GM12878 (cell line): ENCODE data around the gene TRANK1. TPM values are rescaled to one million over a fixed set of nuclear protein-coding genes. Genes with fewer than 3 reads are reported as not detected.

Source experiments
- ATAC-seq: fragments of 200-7000 bp; cut with Tn5 transposase; 3 replicates; pipeline ENCODE4 v1.9.1; 2020; ENCODE audit warnings: mild to moderate bottlenecking, moderate library complexity
- BruUV-seq: library from RNA; stranded (reverse); fragments of 400-500 nt; replicated peaks from 2 replicates; lab custom pipeline; 2021; lab: Mats Ljungman, UMichigan
- CTCF ChIA-PET: fragments of 300-600 bp; sonication (Branson Sonifier 250); formaldehyde crosslinking; extraction: SDS; loops from one replicate; lab custom pipeline; 2021; ENCODE audit warnings: inconsistent platforms; lab: Yijun Ruan, JAX
- POLR2A ChIA-PET: fragments of 350-600 bp; formaldehyde crosslinking; extraction: SDS; loops from one replicate; lab custom pipeline; 2021; ENCODE audit warnings: inconsistent platforms; lab: Charles Lee
- RAD21 ChIA-PET: fragments of 300-600 bp; sonication (Branson Sonifier 250); formaldehyde crosslinking; loops from one replicate; lab custom pipeline; 2023; ENCODE audit warnings: antibody characterized with exemption; ENCODE audit not compliant: unreplicated experiment; lab: Charles Lee
- SMC1A ChIA-PET: fragments of 300-600 bp; sonication (Branson Sonifier 250); formaldehyde crosslinking; loops from one replicate; lab custom pipeline; 2023; ENCODE audit not compliant: unreplicated experiment, uncharacterized antibody; lab: Charles Lee
- DNase-seq: peaks from one replicate; pipeline ENCODE4 v3.0.0-alpha.2; 2011; ENCODE audit warnings: low read depth, low spot score
- FAIRE-seq: peaks from 3 replicates; lab custom pipeline; 2011; peaks lifted over from hg19 to GRCh38; lab: Jason Lieb, UNC
- H2AFZ ChIP-seq: 2 replicates; pipeline ENCODE4 v1.6.0; 2011; ENCODE audit warnings: low read depth, low read length, control low read depth; ENCODE audit not compliant: control insufficient read depth
- H3K27ac ChIP-seq: 2 replicates; pipeline ENCODE4 v1.5.1; 2011; ENCODE audit warnings: control low read depth; ENCODE audit not compliant: control insufficient read depth, insufficient read depth
- H3K27me3 ChIP-seq, 2 experiments: replicated peaks in 1 of 2; 2 replicates each; pipeline versions ENCODE4 v1.6.0 to v1.6.1; 2011; ENCODE audit warnings: low read length in 1 of 2; ENCODE audit not compliant: control insufficient read depth in 2 of 2, insufficient read depth in 2 of 2
- H3K36me3 ChIP-seq, 2 experiments: 2 replicates each; pipeline ENCODE4 v1.5.1; 2011; ENCODE audit warnings: low read length in 1 of 2; ENCODE audit not compliant: control insufficient read depth in 2 of 2, insufficient read depth in 2 of 2
- H3K4me1 ChIP-seq: 2 replicates; pipeline ENCODE4 v1.6.1; 2011; ENCODE audit warnings: mild to moderate bottlenecking, low read length, moderate library complexity, mixed read lengths; ENCODE audit not compliant: control insufficient read depth, insufficient read depth
- H3K4me2 ChIP-seq: 2 replicates; pipeline ENCODE4 v1.6.0; 2011; ENCODE audit warnings: control low read depth; ENCODE audit not compliant: control insufficient read depth, insufficient read depth
- H3K4me3 ChIP-seq: fragments of 200-600 bp; sonication (generic); 2 replicates; pipeline ENCODE4 v1.5.1; 2016
- H3K79me2 ChIP-seq: 2 replicates; pipeline ENCODE4 v1.6.0; 2011; ENCODE audit warnings: low read length; ENCODE audit not compliant: control insufficient read depth, insufficient read depth
- H3K9ac ChIP-seq: 2 replicates; pipeline ENCODE4 v1.8.0; 2011; ENCODE audit warnings: low read length, control low read depth, mixed read lengths; ENCODE audit not compliant: control insufficient read depth, insufficient read depth
- H3K9me3 ChIP-seq: replicated peaks from 3 replicates; pipeline ENCODE4 v1.5.1; 2011; ENCODE audit warnings: mild to moderate bottlenecking, low read length; ENCODE audit not compliant: control insufficient read depth, insufficient read depth
- H4K20me1 ChIP-seq: 2 replicates; pipeline ENCODE4 v1.6.0; 2011; ENCODE audit not compliant: control insufficient read depth, insufficient read depth
- BMI1 ChIP-seq: fragments of 450-650 bp; IDR thresholded peaks from 2 replicates; pipeline ENCODE4 v1.6.1; 2016; ENCODE audit warnings: mild to moderate bottlenecking, moderate library complexity, borderline replicate concordance
- CUX1 ChIP-seq: IDR thresholded peaks from 2 replicates; pipeline ENCODE4 v1.6.1; 2012; ENCODE audit warnings: improper control_type of control experiment, low read depth, low read length; ENCODE audit not compliant: insufficient replicate concordance
- EED ChIP-seq: sonication (generic); IDR thresholded peaks from 2 replicates; pipeline ENCODE4 v1.6.1; 2016; ENCODE audit warnings: antibody characterized with exemption, low read depth
- EP300 ChIP-seq, 2 experiments: fragments of 150-350 bp in 1 of 2; IDR thresholded peaks; 2 replicates each; pipeline ENCODE4 v1.6.1; 2011 to 2012; ENCODE audit warnings: low read depth in 2 of 2, low read length in 2 of 2, borderline replicate concordance in 1 of 2, improper control_type of control experiment in 1 of 2, inconsistent platforms in 1 of 2; ENCODE audit not compliant: control insufficient read depth in 1 of 2
- IRF5 ChIP-seq: fragments of 450-650 bp; IDR thresholded peaks from 2 replicates; pipeline ENCODE4 v1.6.1; 2017; ENCODE audit warnings: borderline replicate concordance
- KDM1A ChIP-seq: fragments of 200-600 bp; sonication (generic); IDR thresholded peaks from 2 replicates; pipeline ENCODE4 v1.6.1; 2016; ENCODE audit warnings: borderline replicate concordance
- KLF5 ChIP-seq: fragments of 450-650 bp; IDR thresholded peaks from 2 replicates; pipeline ENCODE4 v1.6.1; 2014; ENCODE audit warnings: mild to moderate bottlenecking; ENCODE audit not compliant: partially characterized antibody
- MLLT1 ChIP-seq: fragments of 450-650 bp; IDR thresholded peaks from 2 replicates; pipeline ENCODE4 v1.6.1; 2016; ENCODE audit warnings: mild to moderate bottlenecking
- NKRF ChIP-seq: fragments of 450-650 bp; conservative IDR thresholded peaks from 2 replicates; pipeline ENCODE4 v1.6.1; 2017; ENCODE audit warnings: mild to moderate bottlenecking, moderate library complexity
- PAX8 ChIP-seq: fragments of 450-650 bp; IDR thresholded peaks from 2 replicates; pipeline ENCODE4 v1.6.1; 2017; ENCODE audit warnings: mild to moderate bottlenecking, moderate library complexity
- RELB ChIP-seq: fragments of 450-650 bp; IDR thresholded peaks from 2 replicates; pipeline ENCODE4 v1.6.1; 2017; ENCODE audit warnings: low read depth, mild to moderate bottlenecking, moderate library complexity
- WGBS: methylation state at CpG from one replicate; pipeline ENCODE4 v1.1.6; 2016; ENCODE audit warnings: low lambda C conversion rate; ENCODE audit not compliant: insufficient replicate concordance, insufficient coverage; ENCODE audit errors: missing lambda C conversion rate; 5-methylcytosine and 5-hydroxymethylcytosine counted together
- in situ Hi-C: fragments of 300-500 bp; cut with MboI; formaldehyde crosslinking; loops from 9 replicates; pipeline ENCODE4 v1.14.3; 2018; ENCODE audit warnings: mixed read lengths
- intact Hi-C: fragments of 100-400 bp; cut with micrococcal nuclease; formaldehyde crosslinking; loops from one replicate; pipeline ENCODE4 v1.14.2; 2022; ENCODE audit not compliant: unreplicated experiment
- polyA plus RNA-seq, 11 experiments: library from polyadenylated mRNA; depleted of rRNA in 4 of 11; unstranded in 6 of 11; stranded (reverse) in 5 of 11; fragments of >200 nt; fragmentation: Nextera tagmentation in 4 of 11; fragmentation: Illumina TruSeq in 1 of 11; extraction: Ambion mirVana in 4 of 11; extraction: Trizol in 1 of 11; gene quantifications; 1 replicate in 1 of 11; 2 replicates in 10 of 11; pipeline versions ENCODE4 v1.2.1 to v1.2.3, GENCODE V29; 2011 to 2016; ENCODE audit warnings: inconsistent platforms in 2 of 11, missing spikeins in 2 of 11, low read depth in 1 of 11
- total RNA-seq, 4 experiments: library from RNA; depleted of rRNA in 3 of 4; stranded (reverse); fragments of >200 nt in 3 of 4; fragmentation: Illumina TruSeq in 1 of 4; extraction: Trizol in 1 of 4; gene quantifications; 2 replicates each; pipeline versions ENCODE4 v1.2.1 to v1.2.3, GENCODE V29; 2013 to 2021

TRANK1 gene
- total and polyA plus RNA-seq, 10 of the 15 experiments (the other 5 are each of a cell fraction or from before 2014, with no cell fraction given) = 0.46 to 8.8 (median 1.1) TPM

- no peaks in the 10 kb centered on the region for H3K36me3 ChIP-seq
- H3K9ac ChIP-seq = no peak overlapping the region
- ATAC-seq (no peak), DNase-seq (no peak), FAIRE-seq (no peak)
- no peak overlapping the region for H3K4me2 ChIP-seq
- BruUV-seq = no TSS peak
- no peaks in the 10 kb centered on the region for H4K20me1 ChIP-seq
- in situ Hi-C loops (no loop called here), intact Hi-C loops (no loop called here)
- RAD21 ChIA-PET = interaction anchor here (1.3 to 2.6 kb wide), 4 partner anchors 17 to 83 kb away, joined by 3 to 19 read pairs (median 16); no protein-coding TSS in a partner anchor
- POLR2A ChIA-PET = interaction anchor here (1.2 to 2.3 kb wide), 2 partner anchors 16 to 117 kb away, joined by 6 to 17 read pairs; partner anchors contain the start of gene EPM2AIP1
- no peak overlapping the region for H3K4me3 ChIP-seq
- no peaks in the 10 kb centered on the region for H3K9me3 ChIP-seq
- no peak overlapping the region for H3K27ac ChIP-seq
- no peaks in the 10 kb centered on the region for H3K27me3 ChIP-seq
- peaks cover 11% of the 10 kb centered on the region for H3K4me1 ChIP-seq
- SMC1A ChIA-PET = interaction anchor here (0.8 to 4.1 kb wide), 10 partner anchors 8 to 114 kb away, joined by 3 to 34 read pairs (median 8); no protein-coding TSS in a partner anchor
- 91% methylated on average over 3 of the region's 3 CpGs for WGBS
- no peak overlapping the region for H2AFZ ChIP-seq
- CTCF ChIA-PET = interaction anchor here (0.6 to 6.6 kb wide), 8 partner anchors 17 to 118 kb away, joined by 3 to 54 read pairs (median 4); partner anchors contain the start of genes EPM2AIP1 and MLH1
- H3K79me2 ChIP-seq = no peaks in the 10 kb centered on the region
- TF ChIP-seq MLLT1 (no peak), NKRF (no peak), KDM1A (no peak), EP300 (IDR thresholded peaks at IDR 0.05; ENCODE audit: borderline replicate concordance in 1 of 2, control insufficient read depth in 1 of 2, low read depth in 2 of 2, low read length in 2 of 2) (no peak), EED (no peak), PAX8 (no peak), CUX1 (no peak), IRF5 (no peak), BMI1 (no peak), RELB (no peak), KLF5 (no peak)
Observed at GRCh38 chr3:36875397-36875796, 69.5 kb downstream of the TRANK1 start.
